Measurements from ENCODE around the gene PDE2A. TPM values are rescaled to one million over a fixed set of nuclear protein-coding genes. Genes with fewer than 3 reads are reported as not detected.

PDE2A gene
- polyA plus RNA-seq, 3 donors, result 0.18 to 1.7 (median 0.53) TPM

DNA sequence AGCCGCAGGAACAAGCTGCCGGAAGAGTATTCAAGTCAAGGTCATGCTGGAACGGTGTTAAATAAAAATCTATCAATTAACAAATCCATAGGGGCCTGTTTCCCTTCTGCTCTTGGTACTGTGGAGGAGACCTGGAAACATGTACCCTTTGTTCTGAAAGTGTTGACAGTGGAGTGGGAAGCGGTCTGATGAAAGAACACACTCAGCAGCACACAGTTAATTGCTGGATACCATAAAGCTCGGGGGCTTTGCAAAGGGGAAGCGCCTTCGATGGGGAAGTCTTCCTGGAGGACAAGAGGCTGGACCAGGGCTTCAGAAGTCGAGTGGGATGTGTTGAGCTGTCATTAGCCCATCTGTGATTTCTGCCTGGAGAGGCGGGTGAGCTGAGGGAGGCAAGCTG is 127.4 kb downstream of the PDE2A start:
- 78% methylated on average over 5 of the region's 9 CpGs for WGBS (ENCODE audit: insufficient coverage)
- Mint-ChIP-seq H3K27me3 (ENCODE audit: low read depth in 3 of 3) (peaks cover 8 to 11% (median 11%) of the 10 kb centered on the region in 3 donors), H3K4me1 (no peaks in the 10 kb centered on the region)

DNA sequence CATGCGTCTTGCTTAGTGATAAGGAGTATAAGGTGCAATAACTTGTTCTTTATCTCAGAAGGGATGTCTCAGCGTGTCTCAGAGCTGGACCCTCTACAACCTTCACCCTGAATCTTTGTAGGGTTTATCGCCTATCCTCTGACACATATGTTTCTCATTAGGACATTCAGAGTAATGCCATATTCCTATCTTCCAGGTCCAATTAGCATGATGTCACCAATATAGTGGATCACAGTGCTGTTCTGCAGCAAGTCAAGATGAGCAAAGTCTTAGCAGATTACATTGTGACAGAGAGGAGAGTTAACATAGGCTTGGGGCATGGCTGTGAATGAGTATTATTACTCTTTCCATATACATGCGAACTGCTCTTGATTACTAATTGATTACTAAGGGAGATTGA is 129.6 kb downstream of the PDE2A start:
- no peak overlapping the region for H3K9ac ChIP-seq (ENCODE audit: insufficient read depth, low read length, poor library complexity, severe bottlenecking)
- H3K36me3 Mint-ChIP-seq, result no peaks in the 10 kb centered on the region
- H3K36me3 ChIP-seq (replicated peaks in 1 of 2; ENCODE audit: control insufficient read depth in 1 of 2, insufficient read depth in 2 of 2, low read length in 2 of 2), result no peaks in the 10 kb centered on the region
- no peak overlapping the region for H3K4me3 ChIP-seq (replicated peaks in 1 of 3; ENCODE audit: low read depth in 2 of 3, low read length in 3 of 3)
- DNase-seq, result no peak
- no peaks in the 10 kb centered on the region for H3K4me1 Mint-ChIP-seq
- H3K4me1 ChIP-seq (ENCODE audit: control insufficient read depth in 1 of 2, insufficient read depth in 2 of 2, low read length in 2 of 2), result no peaks in the 10 kb centered on the region
- H3K27me3 Mint-ChIP-seq (ENCODE audit: low read depth in 3 of 3), result peaks cover 12 to 16% (median 15%) of the 10 kb centered on the region in 3 donors
- TF ChIP-seq CTCF (IDR thresholded peaks at IDR 0.05), result no peak
- peaks cover 4 to 10% of the 10 kb centered on the region in 2 donors for H3K27me3 ChIP-seq (ENCODE audit: control insufficient read depth in 2 of 2, insufficient read depth in 2 of 2, low read length in 2 of 2)
- no peak overlapping the region for H3K4me2 ChIP-seq (replicated peaks; ENCODE audit: extremely low read depth, low read length, poor library complexity, severe bottlenecking)
- no peak overlapping the region for H3K4me3 Mint-ChIP-seq
- peaks cover 0 to 8% (median 4%) of the 10 kb centered on the region in 7 donors for H3K9me3 Mint-ChIP-seq
- no peaks in the 10 kb centered on the region for H3K79me2 ChIP-seq (ENCODE audit: insufficient read depth, low read length)
- no peaks in the 10 kb centered on the region for H3K9me3 ChIP-seq (replicated peaks in 1 of 2; ENCODE audit: control insufficient read depth in 1 of 2, insufficient read depth in 1 of 2, low read length in 2 of 2)
- H3K27ac ChIP-seq (ENCODE audit: low read depth in 1 of 2, low read length in 2 of 2), result no peak overlapping the region
- no peaks in the 10 kb centered on the region for H4K20me1 ChIP-seq (ENCODE audit: insufficient read depth, low read length)
- H3K27ac Mint-ChIP-seq, result no peak overlapping the region
- intact Hi-C loops (cut with micrococcal nuclease), result no loop called here
- WGBS (ENCODE audit: insufficient coverage), result no CpG with 5 or more reads among the region's 4 CpGs
- no peak overlapping the region for H2AFZ ChIP-seq (ENCODE audit: insufficient read depth, low read depth, low read length, poor library complexity, severe bottlenecking)

More for the DNA sequence above, 127.4 kb downstream of the PDE2A start:
- DNase-seq, result no peak
- Histone ChIP-seq H3K4me2 (replicated peaks; ENCODE audit: extremely low read depth, low read length, poor library complexity, severe bottlenecking) (no peak overlapping the region), H3K36me3 (replicated peaks in 1 of 2; ENCODE audit: control insufficient read depth in 1 of 2, insufficient read depth in 2 of 2, low read length in 2 of 2) (no peaks in the 10 kb centered on the region), H3K4me3 (replicated peaks in 1 of 3; ENCODE audit: low read depth in 2 of 3, low read length in 3 of 3) (no peak overlapping the region), H2AFZ (ENCODE audit: insufficient read depth, low read depth, low read length, poor library complexity, severe bottlenecking) (no peak overlapping the region), H3K27me3 (ENCODE audit: control insufficient read depth in 2 of 2, insufficient read depth in 2 of 2, low read length in 2 of 2) (peaks cover 0 to 7% of the 10 kb centered on the region in 2 donors), H4K20me1 (ENCODE audit: insufficient read depth, low read length) (no peaks in the 10 kb centered on the region), H3K9me3 (replicated peaks in 1 of 2; ENCODE audit: control insufficient read depth in 1 of 2, insufficient read depth in 1 of 2, low read length in 2 of 2) (no peaks in the 10 kb centered on the region), H3K79me2 (ENCODE audit: insufficient read depth, low read length) (no peaks in the 10 kb centered on the region), H3K9ac (ENCODE audit: insufficient read depth, low read length, poor library complexity, severe bottlenecking) (no peak overlapping the region), H3K4me1 (ENCODE audit: control insufficient read depth in 1 of 2, insufficient read depth in 2 of 2, low read length in 2 of 2) (no peaks in the 10 kb centered on the region), H3K27ac (ENCODE audit: low read depth in 1 of 2, low read length in 2 of 2) (no peak overlapping the region)
- H3K36me3 Mint-ChIP-seq, result no peaks in the 10 kb centered on the region
- no peak overlapping the region for H3K27ac Mint-ChIP-seq
- H3K9me3 Mint-ChIP-seq, result peaks cover 0 to 2% (median 0%) of the 10 kb centered on the region in 7 donors
- TF ChIP-seq CTCF (IDR thresholded peaks at IDR 0.05), result no peak
- H3K4me3 Mint-ChIP-seq, result no peak overlapping the region
- intact Hi-C loops (cut with micrococcal nuclease), result no loop called here
